SK-N-SH (cell line): ENCODE data around the gene GATAD2A. TPM values are rescaled to one million over a fixed set of nuclear protein-coding genes. Genes with fewer than 3 reads are reported as not detected.

Experiments
- CTCF ChIA-PET: fragments of 300-600, 350-600 bp; formaldehyde crosslinking; extraction: SDS; loops from one replicate; lab custom pipeline; 2021; lab: Yijun Ruan, JAX
- POLR2A ChIA-PET: fragments of 350-600 bp; sonication (Branson Sonifier 250); formaldehyde crosslinking; extraction: SDS; loops from one replicate; lab custom pipeline; 2020; ENCODE audit warnings: antibody characterized with exemption, inconsistent platforms; lab: Yijun Ruan, JAX
- DNase-seq: peaks from one replicate; pipeline ENCODE4 v3.0.0; 2012
- H2AFZ ChIP-seq: fragments of 200-600 bp; sonication (generic); 2 replicates; pipeline ENCODE4 v1.8.1; 2016; ENCODE audit warnings: antibody characterized with exemption, mild to moderate bottlenecking, low read depth
- H3F3A ChIP-seq: fragments of 200-600 bp; sonication (generic); replicated peaks from 2 replicates; pipeline ENCODE3; 2016; ENCODE audit warnings: antibody characterized with exemption, mild to moderate bottlenecking; ENCODE audit not compliant: insufficient read depth
- H3K27ac ChIP-seq, 2 experiments: fragments of 200-500 bp in 1 of 2; fragments of 200-600 bp in 1 of 2; sonication (Bioruptor generic) in 1 of 2; sonication (generic), shearing (Covaris generic) in 1 of 2; 2 replicates each; pipeline versions ENCODE4 v1.5.1 to v1.6.1; 2014 to 2016; ENCODE audit warnings: low read depth in 2 of 2, inconsistent platforms in 1 of 2, low read length in 1 of 2, mild to moderate bottlenecking in 1 of 2, mixed read lengths in 1 of 2
- H3K27me3 ChIP-seq: fragments of 200-600 bp; sonication (generic), shearing (Covaris generic); 2 replicates; pipeline ENCODE4 v1.6.1; 2016; ENCODE audit warnings: mixed run types; ENCODE audit not compliant: insufficient read depth
- H3K36me3 ChIP-seq, 2 experiments: fragments of 200-500 bp in 1 of 2; fragments of 200-600 bp in 1 of 2; sonication (Bioruptor generic) in 1 of 2; sonication (generic) in 1 of 2; replicated peaks in 1 of 2; 2 replicates each; pipeline versions ENCODE3 to v1.5.1; 2014 to 2016; ENCODE audit warnings: low read length in 1 of 2, mild to moderate bottlenecking in 1 of 2; ENCODE audit not compliant: insufficient read depth in 2 of 2, control insufficient read depth in 1 of 2
- H3K4me1 ChIP-seq, 2 experiments: fragments of 200-500 bp in 1 of 2; fragments of 200-600 bp in 1 of 2; sonication (Bioruptor generic) in 1 of 2; sonication (generic), shearing (Covaris generic) in 1 of 2; 2 replicates each; pipeline versions ENCODE4 v1.5.1 to v1.6.1; 2014 to 2016; ENCODE audit warnings: low read depth in 1 of 2, low read length in 1 of 2, mixed run types in 1 of 2; ENCODE audit not compliant: insufficient read depth in 2 of 2, control insufficient read depth in 1 of 2
- H3K4me2 ChIP-seq: fragments of 200-600 bp; sonication (generic), shearing (Covaris generic); 2 replicates; pipeline ENCODE4 v1.6.1; 2017; ENCODE audit warnings: mixed run types
- H3K4me3 ChIP-seq, 2 experiments: fragments of 200-500 bp in 1 of 2; fragments of 200-600 bp in 1 of 2; sonication (Bioruptor generic) in 1 of 2; sonication (generic), shearing (Covaris generic) in 1 of 2; 2 replicates each; pipeline versions ENCODE4 v1.5.1 to v1.8.1; 2014 to 2016; ENCODE audit warnings: low read depth in 2 of 2, inconsistent platforms in 1 of 2, low read length in 1 of 2, mild to moderate bottlenecking in 1 of 2, mixed read lengths in 1 of 2, moderate library complexity in 1 of 2
- H3K79me2 ChIP-seq: fragments of 200-600 bp; sonication (generic); 2 replicates; pipeline ENCODE4 v1.8.1; 2017; ENCODE audit warnings: mild to moderate bottlenecking; ENCODE audit not compliant: insufficient read depth
- H3K9ac ChIP-seq: fragments of 200-600 bp; sonication (generic); 2 replicates; pipeline ENCODE4 v1.6.1; 2017; ENCODE audit warnings: mixed run types
- H3K9me2 ChIP-seq: fragments of 200-600 bp; sonication (generic); 2 replicates; pipeline ENCODE4 v1.6.1; 2017; ENCODE audit warnings: mixed run types
- H3K9me3 ChIP-seq: fragments of 200-600 bp; sonication (generic); 2 replicates; pipeline ENCODE4 v1.6.1; 2017; ENCODE audit warnings: mixed run types, mild to moderate bottlenecking, moderate library complexity
- H4K20me1 ChIP-seq: fragments of 200-600 bp; sonication (generic); 2 replicates; pipeline ENCODE4 v1.6.1; 2017; ENCODE audit warnings: mild to moderate bottlenecking, mixed run types; ENCODE audit not compliant: insufficient read depth
- CHD2 ChIP-seq: fragments of 150-350 bp; IDR thresholded peaks from 2 replicates; pipeline ENCODE4 v1.6.1; 2018; ENCODE audit warnings: low read length; ENCODE audit not compliant: partially characterized antibody
- EP300 ChIP-seq, 2 experiments: IDR thresholded peaks; 2 replicates each; pipeline versions ENCODE4 v1.4.0 to v1.6.1; 2012; ENCODE audit warnings: borderline replicate concordance in 1 of 2, low read depth in 1 of 2, low read length in 1 of 2
- EZH2phosphoT487 ChIP-seq: fragments of 200-600 bp; sonication (generic); IDR thresholded peaks from 2 replicates; pipeline ENCODE4 v1.6.1; 2017; ENCODE audit warnings: low read depth, mixed run types, mild to moderate bottlenecking, antibody characterized with exemption, moderate library complexity, borderline replicate concordance
- FOSL2 ChIP-seq: IDR thresholded peaks from 2 replicates; pipeline ENCODE4 v1.4.0; 2012; ENCODE audit warnings: low read depth, mild to moderate bottlenecking, moderate library complexity, borderline replicate concordance
- FOXM1 ChIP-seq: IDR thresholded peaks from 2 replicates; pipeline ENCODE4 v1.4.0; 2012; ENCODE audit warnings: low read depth, mild to moderate bottlenecking
- GABPA ChIP-seq: IDR thresholded peaks from 2 replicates; pipeline ENCODE4 v1.4.0; 2012; ENCODE audit warnings: low read depth, mild to moderate bottlenecking
- GATA2 ChIP-seq: sonication (generic); formaldehyde crosslinking; IDR thresholded peaks from 2 replicates; pipeline ENCODE4 v1.5.0; 2020; ENCODE audit warnings: mild to moderate bottlenecking, missing genetic modification reagents
- JUND ChIP-seq: IDR thresholded peaks from 2 replicates; pipeline ENCODE4 v1.4.0; 2012
- MXI1 ChIP-seq: IDR thresholded peaks from 2 replicates; pipeline ENCODE4 v1.6.1; 2012; ENCODE audit warnings: mild to moderate bottlenecking, low read depth, low read length, improper control_type of control experiment
- NFIC ChIP-seq: IDR thresholded peaks from 2 replicates; pipeline ENCODE4 v1.4.0; 2012; ENCODE audit warnings: borderline replicate concordance
- NRF1 ChIP-seq: IDR thresholded peaks from 2 replicates; pipeline ENCODE4 v1.6.1; 2012; ENCODE audit warnings: low read depth, mild to moderate bottlenecking, low read length
- RAD21 ChIP-seq: IDR thresholded peaks from 2 replicates; pipeline ENCODE4 v1.6.1; 2012; ENCODE audit warnings: mild to moderate bottlenecking, low read length
- RCOR1 ChIP-seq: fragments of 150-350 bp; IDR thresholded peaks from 2 replicates; pipeline ENCODE4 v1.6.1; 2017; ENCODE audit warnings: antibody characterized with exemption, low read length
- REST ChIP-seq: IDR thresholded peaks from 2 replicates; pipeline ENCODE4 v1.6.1; 2012; ENCODE audit warnings: mild to moderate bottlenecking, low read depth, low read length, moderate library complexity
- RFX5 ChIP-seq: IDR thresholded peaks from 2 replicates; pipeline ENCODE4 v1.6.1; 2012; ENCODE audit warnings: mild to moderate bottlenecking, improper control_type of control experiment, low read length
- RXRA ChIP-seq: IDR thresholded peaks from 2 replicates; pipeline ENCODE4 v1.4.0; 2012; ENCODE audit warnings: low read depth, mild to moderate bottlenecking, borderline replicate concordance
- SIN3A ChIP-seq: IDR thresholded peaks from 2 replicates; pipeline ENCODE4 v1.6.1; 2012; ENCODE audit warnings: low read depth, mild to moderate bottlenecking, low read length, moderate library complexity, borderline replicate concordance
- TAF1 ChIP-seq: IDR thresholded peaks from 2 replicates; pipeline ENCODE4 v1.6.1; 2012; ENCODE audit warnings: low read depth, mild to moderate bottlenecking, low read length, moderate library complexity, borderline replicate concordance
- TCF12 ChIP-seq: IDR thresholded peaks from 2 replicates; pipeline ENCODE4 v1.4.0; 2012
- TEAD4 ChIP-seq: IDR thresholded peaks from 2 replicates; pipeline ENCODE4 v1.4.0; 2012; ENCODE audit warnings: mild to moderate bottlenecking, borderline replicate concordance; ENCODE audit not compliant: insufficient read depth
- YY1 ChIP-seq: IDR thresholded peaks from 2 replicates; pipeline ENCODE4 v1.4.0; 2012; ENCODE audit warnings: low read depth, mild to moderate bottlenecking
- WGBS: methylation state at CpG from one replicate; pipeline ENCODE4 v1.1.6; 2017; ENCODE audit warnings: low lambda C conversion rate; 5-methylcytosine and 5-hydroxymethylcytosine counted together
- polyA plus RNA-seq, 3 experiments: library from polyadenylated mRNA; depleted of rRNA; stranded (reverse); fragments of >200 nt; gene quantifications; 2 replicates each; pipeline ENCODE4 v1.2.3, GENCODE V29; 2012
- TF ChIP-seq, protein P1 (sequence below): IDR thresholded peaks from 2 replicates; pipeline ENCODE4 v1.4.0; 2012; ENCODE audit warnings: low read depth, borderline replicate concordance
- TF ChIP-seq, protein P2 (sequence below): IDR thresholded peaks from 2 replicates; pipeline ENCODE4; 2012
- TF ChIP-seq, protein P3 (sequence below): IDR thresholded peaks from 2 replicates; pipeline ENCODE4 v1.4.0; 2012; ENCODE audit warnings: low read depth

Gene GATAD2A
- polyA plus RNA-seq, 1 of the 3 experiments (the other 2 are of a cell fraction) = 36.6 TPM

- Histone ChIP-seq H3K4me3 (peak overlapping the region in 1 of 2 experiments; percentile 19; a peak in 2 of 4 replicates), H3K36me3 (peaks cover 0 to 13% of the 10 kb centered on the region in 2 experiments), H3K79me2 (peaks cover 47% of the 10 kb centered on the region), H3K27ac (peak overlapping the region; percentile 86 to 89), H3K9ac (peak overlapping the region; percentile 67), H3K4me1 (peaks cover 32 to 50% of the 10 kb centered on the region in 2 experiments), H3K4me2 (peak overlapping the region; percentile 58), H3F3A (peaks cover 26% of the 10 kb centered on the region), H3K27me3 (no peaks in the 10 kb centered on the region), H4K20me1 (no peaks in the 10 kb centered on the region), H3K9me3 (no peaks in the 10 kb centered on the region), H2AFZ (peak overlapping the region; percentile 65; the same call in 1 of the 2 replicates), H3K9me2 (no peaks in the 10 kb centered on the region)
- WGBS = 35% methylated on average over 13 of the region's 14 CpGs
- DNase-seq = peak; percentile 82
- ChIA-PET POLR2A (interaction anchor here (1.1 to 1.4 kb wide), 2 partner anchors 27 to 84 kb away, joined by 3 to 4 read pairs; partner anchors contain the start of genes GATAD2A and NDUFA13), CTCF (interaction anchor here (0.8 to 9.7 kb wide), 18 partner anchors 9 to 343 kb away, joined by 3 to 172 read pairs (median 8); partner anchors contain the start of genes GATAD2A, GMIP and MAU2)
- TF ChIP-seq RXRA (no peak), MXI1 (peak; percentile 51; the same call in 1 of the 2 replicates), NRF1 (no peak), RAD21 (no peak), NFIC (no peak; the same call in 1 of the 2 replicates), CHD2 (no peak), GABPA (peak; percentile 59), GATA2 (CRISPR knock-in tag) (no peak), TAF1 (peak; percentile 74; the same call in 1 of the 2 replicates), REST (no peak), JUND (no peak), SIN3A (peak; percentile 65; the same call in 1 of the 2 replicates), TCF12 (peak; percentile 8; the same call in 1 of the 2 replicates), TEAD4 (peak; percentile 78), EP300 (IDR thresholded peaks at IDR 0.05; ENCODE audit: borderline replicate concordance in 1 of 2, low read depth in 1 of 2, low read length in 1 of 2) (0 out of 4 replicates have a peak, but pooled peaks of 1 of the 2 experiments have one; percentile 33), EZH2phosphoT487 (no peak), RCOR1 (no peak), FOXM1 (no peak), YY1 (peak; percentile 92), FOSL2 (no peak; the same call in 1 of the 2 replicates), RFX5 (no peak)
- TF ChIP-seq, protein P1, sequence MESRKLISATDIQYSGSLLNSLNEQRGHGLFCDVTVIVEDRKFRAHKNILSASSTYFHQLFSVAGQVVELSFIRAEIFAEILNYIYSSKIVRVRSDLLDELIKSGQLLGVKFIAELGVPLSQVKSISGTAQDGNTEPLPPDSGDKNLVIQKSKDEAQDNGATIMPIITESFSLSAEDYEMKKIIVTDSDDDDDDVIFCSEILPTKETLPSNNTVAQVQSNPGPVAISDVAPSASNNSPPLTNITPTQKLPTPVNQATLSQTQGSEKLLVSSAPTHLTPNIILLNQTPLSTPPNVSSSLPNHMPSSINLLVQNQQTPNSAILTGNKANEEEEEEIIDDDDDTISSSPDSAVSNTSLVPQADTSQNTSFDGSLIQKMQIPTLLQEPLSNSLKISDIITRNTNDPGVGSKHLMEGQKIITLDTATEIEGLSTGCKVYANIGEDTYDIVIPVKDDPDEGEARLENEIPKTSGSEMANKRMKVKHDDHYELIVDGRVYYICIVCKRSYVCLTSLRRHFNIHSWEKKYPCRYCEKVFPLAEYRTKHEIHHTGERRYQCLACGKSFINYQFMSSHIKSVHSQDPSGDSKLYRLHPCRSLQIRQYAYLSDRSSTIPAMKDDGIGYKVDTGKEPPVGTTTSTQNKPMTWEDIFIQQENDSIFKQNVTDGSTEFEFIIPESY = no peak
- TF ChIP-seq, protein P2, sequence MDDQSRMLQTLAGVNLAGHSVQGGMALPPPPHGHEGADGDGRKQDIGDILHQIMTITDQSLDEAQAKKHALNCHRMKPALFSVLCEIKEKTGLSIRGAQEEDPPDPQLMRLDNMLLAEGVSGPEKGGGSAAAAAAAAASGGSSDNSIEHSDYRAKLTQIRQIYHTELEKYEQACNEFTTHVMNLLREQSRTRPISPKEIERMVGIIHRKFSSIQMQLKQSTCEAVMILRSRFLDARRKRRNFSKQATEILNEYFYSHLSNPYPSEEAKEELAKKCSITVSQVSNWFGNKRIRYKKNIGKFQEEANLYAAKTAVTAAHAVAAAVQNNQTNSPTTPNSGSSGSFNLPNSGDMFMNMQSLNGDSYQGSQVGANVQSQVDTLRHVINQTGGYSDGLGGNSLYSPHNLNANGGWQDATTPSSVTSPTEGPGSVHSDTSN = peak; percentile 64; the same call in 1 of the 2 replicates
- TF ChIP-seq, protein P3, sequence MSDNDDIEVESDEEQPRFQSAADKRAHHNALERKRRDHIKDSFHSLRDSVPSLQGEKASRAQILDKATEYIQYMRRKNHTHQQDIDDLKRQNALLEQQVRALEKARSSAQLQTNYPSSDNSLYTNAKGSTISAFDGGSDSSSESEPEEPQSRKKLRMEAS = peak; percentile 55; the same call in 1 of the 2 replicates
These were observed 83.6 kb downstream of the GATAD2A start for GRCh38 chr19:19488875-19489690.
